Kidney (tissue), 14 donors: ENCODE results near the gene PRR16. TPM values are rescaled to one million over a fixed set of nuclear protein-coding genes. Genes with fewer than 3 reads are reported as not detected.

ENCODE experiments used
- DNase-seq, 5 donors: peaks; one replicate each; pipeline ENCODE4 v3.0.0-alpha.2; 2013 to 2020
- FAIRE-seq: peaks from 2 replicates; lab custom pipeline; 2012; peaks lifted over from hg19 to GRCh38; lab: Jason Lieb, UNC
- H3K27ac ChIP-seq, 2 donors: one replicate each; pipeline ENCODE4 v1.7.0; 2013; ENCODE audit warnings: low read depth in 2 of 2, low read length in 2 of 2, inconsistent platforms in 1 of 2
- H3K27me3 ChIP-seq: one replicate; pipeline ENCODE4 v1.7.1; 2013; ENCODE audit warnings: low read length, inconsistent platforms; ENCODE audit not compliant: control insufficient read depth, insufficient read depth
- H3K36me3 ChIP-seq, 3 donors: one replicate each; pipeline versions ENCODE4 v1.7.0 to v1.7.1; 2013; ENCODE audit warnings: low read length in 3 of 3, control low read depth in 1 of 3, inconsistent platforms in 1 of 3; ENCODE audit not compliant: insufficient read depth in 3 of 3, control insufficient read depth in 2 of 3
- H3K4me1 ChIP-seq, 3 donors: one replicate each; pipeline versions ENCODE4 v1.7.0 to v1.7.1; 2013; ENCODE audit warnings: low read length in 3 of 3, inconsistent platforms in 1 of 3, low read depth in 1 of 3; ENCODE audit not compliant: control insufficient read depth in 2 of 3, insufficient read depth in 2 of 3
- H3K4me3 ChIP-seq, 3 donors: one replicate each; pipeline versions ENCODE4 v1.7.0 to v1.8.1; 2013; ENCODE audit warnings: low read length in 3 of 3, control low read depth in 1 of 3, inconsistent platforms in 1 of 3
- H3K9ac ChIP-seq, 3 donors: one replicate each; pipeline versions ENCODE4 v1.7.0 to v1.7.1; 2013; ENCODE audit warnings: low read length in 3 of 3, control low read depth in 1 of 3, inconsistent platforms in 1 of 3
- H3K9me3 ChIP-seq, 3 donors: one replicate each; pipeline versions ENCODE4 v1.7.0 to v1.7.1; 2013; ENCODE audit warnings: low read length in 3 of 3, control low read depth in 1 of 3, inconsistent platforms in 1 of 3; ENCODE audit not compliant: control insufficient read depth in 2 of 3, insufficient read depth in 1 of 3
- CTCF ChIP-seq: IDR thresholded peaks from 3 replicates; pipeline ENCODE4 v1.5.1; 2012; ENCODE audit warnings: mild to moderate bottlenecking, moderate library complexity, borderline replicate concordance; ENCODE audit not compliant: insufficient read depth; ENCODE audit errors: extremely low read depth
- intact Hi-C: fragments of 100-400 bp; cut with DNase I; formaldehyde crosslinking; loops from one replicate; pipeline ENCODE4 v1.11.1; 2022
- polyA plus RNA-seq: library from polyadenylated mRNA; stranded (reverse); fragments of 350-450 nt; fragmentation: Illumina TruSeq; extraction: RNeasy Lipid Tissue Mini Kit (QIAGEN cat#74804); gene quantifications from one replicate; pipeline ENCODE4 v1.2.3, GENCODE V29; 2014; ENCODE audit warnings: low read depth, low replicate concordance; ENCODE audit not compliant: insufficient read depth
- total RNA-seq: library from RNA; stranded (reverse); fragmentation: NEBNext Ultra II Directional; extraction: Animal tissue kit (Norgen Biotek cat#: 25700); gene quantifications from one replicate; pipeline ENCODE4 v1.2.1, GENCODE V29; 2021
- donor health status: control.
- donor health status: control.
- donor health status: control.
- donor health status: control.
- donor health status: control.
- donor health status: DM: yes; HTN: yes; CAD: no.
- donor health status: Normal renal cell carcinoma (clear cell type).

The PRR16 gene
- total and polyA plus RNA-seq, 2 donors from 2014 or later = 2.4 to 3.6 TPM

GRCh38 chr5:120682851-120683250 lies 218.8 kb downstream of the PRR16 start:
- no peak for DNase-seq
- Histone ChIP-seq H3K27me3 (no peaks in the 10 kb centered on the region), H3K9me3 (no peaks in the 10 kb centered on the region), H3K27ac (no peak overlapping the region), H3K4me3 (no peak overlapping the region), H3K4me1 (no peaks in the 10 kb centered on the region), H3K36me3 (no peaks in the 10 kb centered on the region), H3K9ac (no peak overlapping the region)
- FAIRE-seq = no peak
- no peak for TF ChIP-seq CTCF
- intact Hi-C loops = no loop called here

- Histone ChIP-seq H3K27ac (no peak overlapping the region), H3K9me3 (no peaks in the 10 kb centered on the region), H3K4me3 (no peak overlapping the region), H3K27me3 (no peaks in the 10 kb centered on the region), H3K9ac (no peak overlapping the region), H3K4me1 (no peaks in the 10 kb centered on the region), H3K36me3 (no peaks in the 10 kb centered on the region)
- intact Hi-C loops = no loop called here
- FAIRE-seq (no peak), DNase-seq (no peak)
- no peak for TF ChIP-seq CTCF
Measured at GRCh38 chr5:120683580-120683979, 219.5 kb downstream of the PRR16 start.

- DNase-seq (no peak), FAIRE-seq (no peak)
- TF ChIP-seq CTCF = no peak
- Histone ChIP-seq H3K4me3 (no peak overlapping the region), H3K9ac (no peak overlapping the region), H3K27me3 (no peaks in the 10 kb centered on the region), H3K27ac (no peak overlapping the region), H3K4me1 (no peaks in the 10 kb centered on the region), H3K36me3 (no peaks in the 10 kb centered on the region), H3K9me3 (no peaks in the 10 kb centered on the region)
- intact Hi-C loops = no loop called here
Measured at GRCh38 chr5:120684213-120684612, 220.1 kb downstream of the PRR16 start.

GRCh38 chr5:120684749-120685415 lies 220.8 kb downstream of the PRR16 start:
- Histone ChIP-seq H3K27me3 (no peaks in the 10 kb centered on the region), H3K27ac (no peak overlapping the region), H3K9ac (no peak overlapping the region), H3K9me3 (no peaks in the 10 kb centered on the region), H3K4me3 (no peak overlapping the region), H3K4me1 (no peaks in the 10 kb centered on the region), H3K36me3 (no peaks in the 10 kb centered on the region)
- no peak for TF ChIP-seq CTCF
- DNase-seq = no peak
- no peak for FAIRE-seq
- intact Hi-C loops = no loop called here
